ENCODE data around the gene VKORC1L1. TPM values are rescaled to one million over a fixed set of nuclear protein-coding genes. Genes with fewer than 3 reads are reported as not detected.
A peak's percentile ranks its signal among the peaks of the same experiment; 100 is the strongest.
"Not testable (repeated sequence)": the region's sequence is repeated elsewhere in the genome, so short reads cannot be mapped to it uniquely, and the experiment has no call there.

VKORC1L1 gene
- total RNA-seq, 2 experiments from 2014 or later: 13.1 to 14.1 TPM

- POLR2A ChIA-PET, H3K27me3 Mint-ChIP-seq, CTCF ChIA-PET, DNase-seq, H3K9me3 Mint-ChIP-seq, H3K27ac Mint-ChIP-seq, H3K4me1 Mint-ChIP-seq, H3K4me3 Mint-ChIP-seq: not testable (repeated sequence)
- peaks cover 63% of the 10 kb centered on the region for H3K36me3 Mint-ChIP-seq (ENCODE audit: low read depth)
Measured at GRCh38 chr7:65964671-65965070, 91.8 kb downstream of the VKORC1L1 start.

GRCh38 chr7:65966146-65966545, 93.3 kb downstream of the VKORC1L1 start:
- Mint-ChIP-seq H3K4me1 (no peaks in the 10 kb centered on the region), H3K36me3 (ENCODE audit: low read depth) (peaks cover 61% of the 10 kb centered on the region), H3K27ac (no peak overlapping the region), H3K4me3 (no peak overlapping the region), H3K9me3 (no peaks in the 10 kb centered on the region), H3K27me3 (no peaks in the 10 kb centered on the region)
- POLR2A ChIA-PET: no interaction called here
- no peak for DNase-seq
- CTCF ChIA-PET: no interaction called here

DNA sequence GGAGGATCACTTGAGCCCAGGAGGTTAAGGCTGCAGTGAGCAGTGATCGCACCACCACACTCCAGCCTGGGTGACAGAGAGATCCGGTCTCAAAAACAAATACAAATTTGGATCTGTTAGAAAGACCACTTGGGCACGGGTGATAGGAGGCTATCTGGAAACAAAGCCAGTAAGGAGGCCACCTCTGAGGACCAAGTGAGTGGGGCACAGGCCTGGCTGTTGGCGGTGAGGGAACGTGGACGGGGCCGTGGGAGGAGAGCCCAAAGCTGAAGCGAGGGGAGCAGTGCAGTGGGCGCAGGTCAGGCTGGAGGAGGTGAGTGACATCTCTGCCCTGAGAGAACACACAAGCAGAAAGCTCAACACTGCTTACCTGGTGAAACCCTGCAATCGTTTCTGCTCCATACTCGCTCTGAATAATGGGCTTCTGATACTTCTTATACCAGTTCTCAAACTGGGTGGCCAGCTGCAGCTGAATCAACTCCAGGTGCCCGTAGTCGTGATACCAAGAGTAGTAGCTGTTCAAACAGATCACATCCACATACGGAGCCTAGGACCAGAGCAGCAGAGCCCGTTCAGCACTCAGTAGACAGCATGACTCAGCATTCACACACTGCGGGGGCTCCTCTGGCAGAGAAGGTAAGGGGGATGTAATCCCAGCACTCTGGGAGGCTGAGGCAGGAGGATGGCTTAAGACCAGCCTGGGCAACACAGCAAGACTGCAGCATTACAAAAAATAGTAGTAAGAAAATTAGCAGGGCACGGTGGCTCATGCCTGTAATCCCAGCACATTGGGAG, 94.7 kb downstream of the VKORC1L1 start:
- CTCF ChIA-PET: no interaction called here

GRCh38 chr7:65968256-65969185, 95.6 kb downstream of the VKORC1L1 start:
- Mint-ChIP-seq H3K4me1 (no peaks in the 10 kb centered on the region), H3K9me3 (no peaks in the 10 kb centered on the region), H3K27ac (no peak overlapping the region), H3K36me3 (ENCODE audit: low read depth) (peaks cover 68% of the 10 kb centered on the region), H3K27me3 (no peaks in the 10 kb centered on the region), H3K4me3 (no peak overlapping the region)
- DNase-seq: no peak
- ChIA-PET POLR2A (interaction anchor here (0.9 to 1.0 kb wide), 2 partner anchors 12 to 14 kb away, joined by 3 to 4 read pairs; partner anchors contain the start of gene GUSB), CTCF (no interaction called here)

More for the DNA sequence above, 94.7 kb downstream of the VKORC1L1 start:
- H3K4me1 Mint-ChIP-seq: no peaks in the 10 kb centered on the region
- H3K27me3 Mint-ChIP-seq: no peaks in the 10 kb centered on the region
- H3K36me3 Mint-ChIP-seq (ENCODE audit: low read depth): peaks cover 66% of the 10 kb centered on the region
- H3K4me3 Mint-ChIP-seq: no peak overlapping the region
- POLR2A ChIA-PET: no interaction called here
- no peak for DNase-seq
- no peaks in the 10 kb centered on the region for H3K9me3 Mint-ChIP-seq
- no peak overlapping the region for H3K27ac Mint-ChIP-seq

DNA sequence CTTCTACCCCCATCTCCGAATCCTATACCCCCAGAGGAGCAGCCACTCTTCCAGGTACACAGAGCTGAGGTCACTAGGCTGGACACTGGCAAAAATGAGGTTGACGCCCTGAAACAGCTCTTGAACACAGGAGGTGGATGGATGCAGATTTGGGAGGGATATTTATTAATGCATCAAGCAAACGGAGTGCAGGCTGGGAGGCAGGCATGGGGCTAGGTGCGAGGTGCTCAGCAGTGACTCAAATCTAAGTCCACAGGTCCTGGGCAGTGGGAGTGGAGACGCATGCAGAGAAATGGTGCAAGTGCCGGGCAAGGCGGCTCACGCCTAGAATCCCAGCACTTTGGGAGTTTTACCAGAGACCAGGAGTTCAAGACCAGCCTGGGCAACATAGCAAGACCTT, 98.1 kb downstream of the VKORC1L1 start:
- peaks cover 67% of the 10 kb centered on the region for H3K36me3 Mint-ChIP-seq (ENCODE audit: low read depth)
- H3K27ac Mint-ChIP-seq: no peak overlapping the region
- CTCF ChIA-PET: no interaction called here

GRCh38 chr7:65972976-65973375, 100.1 kb downstream of the VKORC1L1 start:
- Mint-ChIP-seq H3K9me3 (no peaks in the 10 kb centered on the region), H3K36me3 (ENCODE audit: low read depth) (peaks cover 53% of the 10 kb centered on the region), H3K27me3 (no peaks in the 10 kb centered on the region), H3K4me1 (no peaks in the 10 kb centered on the region), H3K27ac (no peak overlapping the region), H3K4me3 (no peak overlapping the region)
- DNase-seq: no peak
- ChIA-PET POLR2A (no interaction called here), CTCF (no interaction called here)

More for the DNA sequence above, 98.1 kb downstream of the VKORC1L1 start:
- DNase-seq: no peak
- Mint-ChIP-seq H3K27me3 (no peaks in the 10 kb centered on the region), H3K4me3 (no peak overlapping the region), H3K4me1 (no peaks in the 10 kb centered on the region), H3K9me3 (no peaks in the 10 kb centered on the region)
- POLR2A ChIA-PET: no interaction called here

DNA sequence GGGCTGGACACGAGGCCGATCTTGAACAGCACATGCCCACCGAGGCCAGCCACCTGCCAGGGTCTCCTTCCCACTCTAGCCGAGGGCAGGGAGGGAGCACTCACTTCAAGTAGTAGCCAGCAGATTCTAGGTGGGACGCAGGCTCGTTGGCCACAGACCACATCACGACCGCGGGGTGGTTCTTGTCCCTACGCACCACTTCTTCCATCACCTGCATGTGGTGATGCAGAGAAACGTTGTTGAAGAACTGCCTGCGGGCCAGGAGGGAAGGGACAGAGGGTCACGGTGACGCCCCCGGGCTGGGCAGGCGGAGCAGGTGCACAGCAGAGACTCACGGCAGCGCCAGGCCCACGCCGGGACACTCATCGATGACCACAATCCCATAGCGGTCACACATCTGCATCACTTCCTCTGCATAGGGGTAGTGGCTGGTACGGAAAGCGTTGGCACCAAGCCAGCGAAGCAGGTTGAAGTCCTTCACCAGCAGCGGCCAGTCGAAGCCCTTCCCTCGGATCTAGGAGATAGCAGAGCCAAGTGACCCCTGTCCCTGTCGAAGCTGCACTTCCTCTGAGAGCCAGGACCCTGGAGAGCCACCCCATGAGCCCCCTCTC, 101.4 kb downstream of the VKORC1L1 start:
- DNase-seq: no peak
- H3K9me3 Mint-ChIP-seq: no peaks in the 10 kb centered on the region
- ChIA-PET CTCF (no interaction called here), POLR2A (no interaction called here)
- peaks cover 5% of the 10 kb centered on the region for H3K4me1 Mint-ChIP-seq
- no peak overlapping the region for H3K4me3 Mint-ChIP-seq
- H3K36me3 Mint-ChIP-seq (ENCODE audit: low read depth): peaks cover 51% of the 10 kb centered on the region
- H3K27me3 Mint-ChIP-seq: no peaks in the 10 kb centered on the region
- no peak overlapping the region for H3K27ac Mint-ChIP-seq

DNA sequence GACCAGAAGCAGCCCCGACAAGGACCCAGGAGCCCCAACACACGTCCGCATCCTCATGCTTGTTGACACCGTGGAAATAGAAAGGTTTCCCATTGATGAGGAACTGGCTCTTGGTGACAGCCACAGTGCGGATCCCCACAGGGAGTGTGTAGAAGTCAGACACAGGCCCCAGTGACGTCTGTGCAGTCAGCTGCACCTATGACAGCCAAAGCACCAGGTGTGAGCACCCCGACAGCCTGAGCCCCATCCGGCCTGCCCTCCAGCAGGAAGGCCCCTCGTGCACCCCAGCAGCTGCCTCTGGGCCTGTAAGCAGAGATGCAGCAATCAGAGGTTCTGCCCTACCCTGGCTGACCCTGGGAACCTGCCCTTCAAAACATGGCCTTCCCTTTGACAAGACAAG, 102.0 kb downstream of the VKORC1L1 start:
- Mint-ChIP-seq H3K9me3 (no peaks in the 10 kb centered on the region), H3K4me1 (peaks cover 9% of the 10 kb centered on the region), H3K36me3 (ENCODE audit: low read depth) (peaks cover 50% of the 10 kb centered on the region), H3K4me3 (no peak overlapping the region), H3K27me3 (no peaks in the 10 kb centered on the region), H3K27ac (no peak overlapping the region)
- no peak for DNase-seq
- POLR2A ChIA-PET: no interaction called here
- CTCF ChIA-PET: no interaction called here

GRCh38 chr7:65975814-65976445, 103.1 kb downstream of the VKORC1L1 start:
- H3K36me3 Mint-ChIP-seq (ENCODE audit: low read depth): peaks cover 51% of the 10 kb centered on the region
- no peaks in the 10 kb centered on the region for H3K9me3 Mint-ChIP-seq
- no peaks in the 10 kb centered on the region for H3K27me3 Mint-ChIP-seq
- CTCF ChIA-PET: interaction anchor here (0.6 kb wide), 1 partner anchor 23 kb away, joined by 3 read pairs; no protein-coding TSS in a partner anchor
- peaks cover 17% of the 10 kb centered on the region for H3K4me1 Mint-ChIP-seq
- DNase-seq: no peak
- no peak overlapping the region for H3K4me3 Mint-ChIP-seq
- H3K27ac Mint-ChIP-seq: no peak overlapping the region
- POLR2A ChIA-PET: no interaction called here

GRCh38 chr7:65976659-65977196, 103.9 kb downstream of the VKORC1L1 start:
- ChIA-PET CTCF (no interaction called here), POLR2A (no interaction called here)
- Mint-ChIP-seq H3K36me3 (ENCODE audit: low read depth) (peaks cover 49% of the 10 kb centered on the region), H3K27ac (no peak overlapping the region), H3K4me1 (peaks cover 17% of the 10 kb centered on the region), H3K9me3 (no peaks in the 10 kb centered on the region), H3K4me3 (no peak overlapping the region), H3K27me3 (no peaks in the 10 kb centered on the region)
- no peak for DNase-seq

GRCh38 chr7:65978891-65979582, 106.2 kb downstream of the VKORC1L1 start:
- Mint-ChIP-seq H3K4me3 (no peak overlapping the region), H3K4me1 (peaks cover 19% of the 10 kb centered on the region), H3K9me3 (no peaks in the 10 kb centered on the region), H3K27ac (peak overlapping the region; percentile 18), H3K27me3 (no peaks in the 10 kb centered on the region), H3K36me3 (ENCODE audit: low read depth) (peaks cover 29% of the 10 kb centered on the region)
- ChIA-PET CTCF (no interaction called here), POLR2A (no interaction called here)
- no peak for DNase-seq

All from activated CD4-positive, alpha-beta memory T cell treated with anti-CD3 and anti-CD28 coated beads, Interleukin-2, amount 10 ng/mL, durations not matched to agents 7 days and 5 days (primary cell).